Suprapubic skin (tissue), 3 donors: ENCODE results near the gene RPL37A.

Experiments used
- CTCF ChIP-seq, 2 donors: fragments of 200-600 bp in 1 of 2; fragments of 450-650 bp in 1 of 2; sonication (generic) in 1 of 2; IDR thresholded peaks; one replicate each; pipeline ENCODE4 v1.5.1; 2016 to 2019; ENCODE audit warnings: antibody characterized with exemption in 2 of 2, mild to moderate bottlenecking in 1 of 2, moderate library complexity in 1 of 2
- POLR2A ChIP-seq, 2 donors: fragments of 450-650 bp; IDR thresholded peaks; one replicate each; pipeline ENCODE4 v1.6.1; 2017; ENCODE audit warnings: antibody characterized with exemption in 2 of 2, mild to moderate bottlenecking in 2 of 2, moderate library complexity in 2 of 2

GRCh38 chr2:216498070-216498378 lies 620 bp upstream of the RPL37A start:
- TF ChIP-seq CTCF (IDR thresholded peaks at IDR 0.05) (no peak), POLR2A (IDR thresholded peaks at IDR 0.05) (no peak)
